C4-2B (cell line): ENCODE results near the gene FNDC3A.
"Not testable (repeated sequence)": the region's sequence is repeated elsewhere in the genome, so short reads cannot be mapped to it uniquely, and the experiment has no call there.

Source experiments
- H3K27ac ChIP-seq: fragments of 450-650 bp; 2 replicates; pipeline ENCODE4 v1.5.1; 2017
- ZFX ChIP-seq: fragments of 450-650 bp; IDR thresholded peaks from 2 replicates; pipeline ENCODE4 v1.6.1; 2017
- TF ChIP-seq, protein P1 (sequence below): fragments of 450-650 bp; conservative IDR thresholded peaks from 2 replicates; pipeline ENCODE4 v1.5.1; 2017; ENCODE audit warnings: mild to moderate bottlenecking

The FNDC3A gene

DNA sequence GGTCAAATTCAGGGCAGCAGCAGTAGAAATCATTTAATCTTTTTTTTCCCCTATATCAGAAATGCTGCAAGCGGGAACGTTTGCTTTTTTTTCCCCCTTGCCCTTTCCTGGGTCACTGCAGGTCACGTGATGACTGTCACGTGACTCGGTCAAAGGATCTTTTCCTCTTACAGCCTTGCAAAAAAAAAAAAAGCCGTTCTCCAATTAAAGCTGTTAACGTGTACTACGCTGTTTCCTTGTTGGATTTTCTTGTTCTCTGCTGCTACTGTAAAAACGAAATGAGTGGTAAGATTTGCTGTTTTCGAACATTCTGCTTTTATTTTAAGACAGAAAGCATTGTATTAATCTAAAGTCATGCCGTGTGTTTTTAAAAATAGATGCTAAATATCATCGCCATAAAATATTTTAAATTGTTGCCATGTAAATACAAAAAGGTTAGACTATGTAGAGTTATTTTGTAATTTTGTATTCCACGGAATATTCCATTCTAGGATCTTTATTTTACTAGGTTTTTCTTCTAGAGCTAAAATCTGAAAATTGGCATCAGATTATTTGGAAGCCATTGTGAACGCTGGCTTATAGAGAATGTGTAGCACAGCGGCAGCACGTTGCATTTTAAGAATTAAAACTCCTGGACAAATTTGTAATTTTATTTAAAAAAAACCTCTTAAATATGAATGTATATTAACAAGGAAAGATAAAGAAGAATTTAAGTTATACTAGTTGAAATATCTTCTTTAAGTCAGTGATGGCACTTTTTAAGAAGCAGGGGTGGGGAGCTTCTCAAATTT lies 134.6 kb downstream of the FNDC3A start:
- H3K27ac ChIP-seq: no peak overlapping the region
- TF ChIP-seq, protein P1, sequence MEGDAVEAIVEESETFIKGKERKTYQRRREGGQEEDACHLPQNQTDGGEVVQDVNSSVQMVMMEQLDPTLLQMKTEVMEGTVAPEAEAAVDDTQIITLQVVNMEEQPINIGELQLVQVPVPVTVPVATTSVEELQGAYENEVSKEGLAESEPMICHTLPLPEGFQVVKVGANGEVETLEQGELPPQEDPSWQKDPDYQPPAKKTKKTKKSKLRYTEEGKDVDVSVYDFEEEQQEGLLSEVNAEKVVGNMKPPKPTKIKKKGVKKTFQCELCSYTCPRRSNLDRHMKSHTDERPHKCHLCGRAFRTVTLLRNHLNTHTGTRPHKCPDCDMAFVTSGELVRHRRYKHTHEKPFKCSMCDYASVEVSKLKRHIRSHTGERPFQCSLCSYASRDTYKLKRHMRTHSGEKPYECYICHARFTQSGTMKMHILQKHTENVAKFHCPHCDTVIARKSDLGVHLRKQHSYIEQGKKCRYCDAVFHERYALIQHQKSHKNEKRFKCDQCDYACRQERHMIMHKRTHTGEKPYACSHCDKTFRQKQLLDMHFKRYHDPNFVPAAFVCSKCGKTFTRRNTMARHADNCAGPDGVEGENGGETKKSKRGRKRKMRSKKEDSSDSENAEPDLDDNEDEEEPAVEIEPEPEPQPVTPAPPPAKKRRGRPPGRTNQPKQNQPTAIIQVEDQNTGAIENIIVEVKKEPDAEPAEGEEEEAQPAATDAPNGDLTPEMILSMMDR: no peak
- no peak for TF ChIP-seq ZFX

GRCh38 chr13:49110913-49111170 lies 135.1 kb downstream of the FNDC3A start:
- no peak overlapping the region for H3K27ac ChIP-seq
- TF ChIP-seq, protein P1: no peak
- no peak for TF ChIP-seq ZFX

DNA sequence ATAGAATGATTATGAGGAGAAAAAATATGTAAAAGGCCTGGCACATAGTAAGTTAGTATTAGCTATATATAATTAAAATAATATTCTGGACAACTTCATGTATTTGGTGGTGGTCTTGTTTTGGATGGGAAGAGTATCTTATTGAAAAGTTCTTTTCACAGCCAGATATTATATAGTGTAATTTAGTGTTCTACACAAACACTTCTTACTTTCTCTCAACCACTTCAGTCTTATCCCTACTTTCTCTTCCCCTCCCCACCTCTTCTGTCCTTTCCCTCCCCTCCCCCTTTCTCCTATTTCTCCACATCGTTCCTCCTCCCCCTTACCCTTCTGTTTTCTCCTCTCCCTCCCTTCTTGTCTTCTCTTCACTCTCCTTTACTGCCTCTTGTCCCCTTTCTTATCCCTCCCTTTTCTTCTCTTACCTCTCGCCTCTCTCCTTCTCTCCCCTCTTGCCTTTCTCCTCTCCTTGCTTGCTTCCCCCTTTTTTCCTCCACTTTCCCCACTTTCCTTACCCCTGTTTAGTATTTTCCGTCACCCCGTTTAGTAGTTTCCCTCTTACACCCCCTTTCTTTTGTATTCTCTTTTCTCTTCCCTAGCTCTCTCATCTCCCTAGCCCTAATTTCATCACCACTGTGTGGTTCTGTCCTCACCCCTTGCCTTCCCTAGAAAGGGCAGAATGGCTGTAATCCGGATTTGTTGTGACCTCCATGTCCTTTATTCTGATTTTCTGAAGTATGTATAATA lies 137.2 kb downstream of the FNDC3A start:
- TF ChIP-seq ZFX: no peak
- TF ChIP-seq, protein P1: no peak
- H3K27ac ChIP-seq: no peak overlapping the region

GRCh38 chr13:49113526-49114286 lies 138.0 kb downstream of the FNDC3A start:
- TF ChIP-seq, protein P1: no peak
- no peak for TF ChIP-seq ZFX
- H3K27ac ChIP-seq: no peak overlapping the region

DNA sequence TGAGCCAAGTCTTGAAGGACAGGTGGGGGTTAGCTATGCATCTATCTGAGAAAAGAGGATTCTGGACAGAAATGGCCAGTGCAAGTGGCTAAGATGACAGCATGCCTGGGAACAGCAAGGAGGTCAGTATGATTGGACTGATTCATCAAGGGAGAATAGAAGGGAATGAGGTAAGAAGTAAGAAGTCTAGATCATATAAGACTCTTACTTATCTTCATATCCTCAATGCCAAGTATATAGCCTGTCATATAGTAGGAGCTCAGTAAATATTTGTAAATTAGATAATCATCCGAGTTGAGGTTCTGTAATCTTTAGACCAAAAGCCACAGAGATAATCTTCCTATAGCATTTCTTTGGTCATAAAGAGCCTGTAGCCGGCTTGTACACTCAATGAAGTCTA lies 141.2 kb downstream of the FNDC3A start:
- no peak overlapping the region for H3K27ac ChIP-seq
- no peak for TF ChIP-seq ZFX
- TF ChIP-seq, protein P1: no peak

DNA sequence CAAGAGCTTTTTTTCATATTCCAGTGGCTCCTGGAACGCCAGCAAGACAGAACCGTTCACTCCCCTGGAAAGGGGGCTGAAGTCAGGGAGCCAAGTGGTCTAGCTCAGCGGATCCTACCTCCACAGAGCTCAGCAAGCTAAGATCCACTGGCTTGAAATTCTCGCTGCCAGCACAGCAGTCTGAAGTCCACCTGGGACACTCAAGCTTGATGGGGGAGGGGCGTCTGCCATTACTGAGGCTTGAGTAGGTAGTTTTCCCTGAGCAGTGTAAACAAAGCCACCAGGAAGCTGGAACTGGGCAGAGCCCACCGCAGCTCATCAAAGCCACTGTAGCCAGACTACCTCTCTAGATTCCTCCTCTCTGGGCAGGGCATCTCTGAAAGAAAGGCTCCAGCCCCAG lies 142.7 kb downstream of the FNDC3A start:
- not testable (repeated sequence) for H3K27ac ChIP-seq

- TF ChIP-seq, protein P1: no peak
- no peak for TF ChIP-seq ZFX
- no peak overlapping the region for H3K27ac ChIP-seq
Measured at GRCh38 chr13:49124693-49125304, 149.1 kb downstream of the FNDC3A start.
